Nephron progenitor cell (in vitro differentiated cells): ENCODE measurements around the gene ANAPC16.
"Not testable (repeated sequence)": the region's sequence is repeated elsewhere in the genome, so short reads cannot be mapped to it uniquely, and the experiment has no call there.

Source experiments
- DNase-seq: peaks from one replicate; pipeline ENCODE4 v3.0.0; 2021
- H3K27ac Mint-ChIP-seq: 2 replicates; pipeline ENCODE4 v1.8.0; 2021; ENCODE audit warnings: mild to moderate bottlenecking, moderate library complexity, mixed read lengths
- H3K27me3 Mint-ChIP-seq: 2 replicates; pipeline ENCODE4 v1.8.0; 2021; ENCODE audit warnings: mild to moderate bottlenecking, low read depth, mixed read lengths; ENCODE audit not compliant: poor library complexity
- H3K36me3 Mint-ChIP-seq: 2 replicates; pipeline ENCODE4 v1.8.0; 2021; ENCODE audit warnings: low read depth, mixed read lengths
- H3K4me1 Mint-ChIP-seq: 2 replicates; pipeline ENCODE4 v1.8.0; 2021; ENCODE audit warnings: mixed read lengths
- H3K4me3 Mint-ChIP-seq: 2 replicates; pipeline ENCODE4 v1.8.0; 2021; ENCODE audit warnings: mild to moderate bottlenecking, moderate library complexity, mixed read lengths
- H3K9me3 Mint-ChIP-seq: 2 replicates; pipeline ENCODE4 v1.8.0; 2021; ENCODE audit warnings: mild to moderate bottlenecking, moderate library complexity, mixed read lengths
- CTCF ChIP-seq: fragments of 200-600 bp; sonication (generic); IDR thresholded peaks from 2 replicates; pipeline ENCODE4 v1.5.0; 2021; ENCODE audit warnings: antibody characterized with exemption

The ANAPC16 gene

DNA sequence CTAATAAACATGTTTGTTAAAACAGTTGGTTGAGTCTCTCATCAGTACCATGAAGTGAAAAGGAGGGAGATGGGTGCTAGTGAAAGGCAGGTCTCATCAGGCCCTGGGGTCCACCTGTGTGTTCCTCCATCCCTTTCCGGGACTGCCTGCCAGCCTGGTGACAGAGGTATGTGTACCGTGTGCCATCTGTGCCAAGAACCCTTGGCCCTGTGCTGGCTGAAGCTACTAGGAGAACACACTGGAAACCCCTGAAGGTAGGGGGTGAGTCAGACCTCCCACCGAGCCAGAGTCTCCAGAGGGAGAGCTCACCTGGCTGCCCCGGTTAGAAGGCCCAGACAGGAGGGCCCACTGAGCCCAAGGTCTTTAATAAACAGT is 60.2 kb downstream of the ANAPC16 start:
- Mint-ChIP-seq H3K4me3 (peak overlapping the region; percentile 94), H3K9me3 (no peaks in the 10 kb centered on the region)

GRCh38 chr10:72276421-72277339 is 60.9 kb downstream of the ANAPC16 start:
- H3K27ac Mint-ChIP-seq = peak overlapping the region; percentile 86
- H3K27me3 Mint-ChIP-seq = no peaks in the 10 kb centered on the region
- H3K36me3 Mint-ChIP-seq = peaks cover 20% of the 10 kb centered on the region
- no peak for TF ChIP-seq CTCF
- DNase-seq = no peak
- H3K4me1 Mint-ChIP-seq = peaks cover 51% of the 10 kb centered on the region
- H3K4me3 Mint-ChIP-seq = peak overlapping the region; percentile 94
- H3K9me3 Mint-ChIP-seq = no peaks in the 10 kb centered on the region

More for the DNA sequence above, 60.2 kb downstream of the ANAPC16 start:
- H3K27me3 Mint-ChIP-seq = no peaks in the 10 kb centered on the region
- TF ChIP-seq CTCF = no peak
- no peak for DNase-seq
- peaks cover 57% of the 10 kb centered on the region for H3K4me1 Mint-ChIP-seq
- H3K36me3 Mint-ChIP-seq = peaks cover 20% of the 10 kb centered on the region
- H3K27ac Mint-ChIP-seq = peak overlapping the region; percentile 71

- DNase-seq = no peak
- peaks cover 20% of the 10 kb centered on the region for H3K36me3 Mint-ChIP-seq
- H3K9me3 Mint-ChIP-seq = no peaks in the 10 kb centered on the region
- TF ChIP-seq CTCF = no peak
- peak overlapping the region; percentile 94 for H3K4me3 Mint-ChIP-seq
- peaks cover 43% of the 10 kb centered on the region for H3K4me1 Mint-ChIP-seq
- peak overlapping the region; percentile 86 for H3K27ac Mint-ChIP-seq
- no peaks in the 10 kb centered on the region for H3K27me3 Mint-ChIP-seq
These were observed 61.7 kb downstream of the ANAPC16 start for GRCh38 chr10:72277340-72277995.

DNA sequence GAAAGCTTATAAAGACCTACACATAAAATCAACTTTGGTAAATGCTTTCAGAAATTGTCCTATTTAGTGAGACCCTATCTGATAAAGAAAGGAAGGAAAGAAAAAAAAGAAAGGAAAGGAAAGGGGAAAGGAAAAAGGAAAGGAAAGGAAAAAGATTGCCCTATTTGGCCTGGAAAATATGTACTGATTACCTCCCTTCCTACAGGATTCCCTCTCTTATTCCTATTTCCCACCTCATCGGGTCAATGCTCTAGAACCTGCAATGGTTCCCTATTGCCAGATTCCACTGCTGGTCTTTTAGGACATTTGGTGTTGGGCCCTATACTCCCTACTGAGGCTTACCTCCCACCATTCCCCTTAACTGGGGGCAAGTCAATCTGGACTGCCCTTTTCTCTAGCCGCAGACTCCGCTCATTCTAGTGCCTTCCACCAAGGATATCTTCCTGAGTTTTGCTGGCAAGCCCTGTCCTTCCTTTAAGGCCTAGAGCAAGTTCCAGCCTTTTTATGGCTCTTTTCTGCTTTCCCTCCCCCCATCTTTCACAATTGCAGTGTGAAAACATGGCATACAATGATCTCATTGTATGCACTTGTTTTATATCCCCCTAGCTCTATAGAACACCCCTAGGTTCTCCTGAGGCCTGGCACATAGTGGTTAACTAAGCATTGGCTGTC is 62.3 kb downstream of the ANAPC16 start:
- Mint-ChIP-seq H3K27me3 (no peaks in the 10 kb centered on the region), H3K4me3 (peak overlapping the region; percentile 4), H3K27ac (peak overlapping the region; percentile 36), H3K4me1 (peaks cover 39% of the 10 kb centered on the region), H3K36me3 (peaks cover 20% of the 10 kb centered on the region), H3K9me3 (no peaks in the 10 kb centered on the region)
- no peak for TF ChIP-seq CTCF
- DNase-seq = no peak

DNA sequence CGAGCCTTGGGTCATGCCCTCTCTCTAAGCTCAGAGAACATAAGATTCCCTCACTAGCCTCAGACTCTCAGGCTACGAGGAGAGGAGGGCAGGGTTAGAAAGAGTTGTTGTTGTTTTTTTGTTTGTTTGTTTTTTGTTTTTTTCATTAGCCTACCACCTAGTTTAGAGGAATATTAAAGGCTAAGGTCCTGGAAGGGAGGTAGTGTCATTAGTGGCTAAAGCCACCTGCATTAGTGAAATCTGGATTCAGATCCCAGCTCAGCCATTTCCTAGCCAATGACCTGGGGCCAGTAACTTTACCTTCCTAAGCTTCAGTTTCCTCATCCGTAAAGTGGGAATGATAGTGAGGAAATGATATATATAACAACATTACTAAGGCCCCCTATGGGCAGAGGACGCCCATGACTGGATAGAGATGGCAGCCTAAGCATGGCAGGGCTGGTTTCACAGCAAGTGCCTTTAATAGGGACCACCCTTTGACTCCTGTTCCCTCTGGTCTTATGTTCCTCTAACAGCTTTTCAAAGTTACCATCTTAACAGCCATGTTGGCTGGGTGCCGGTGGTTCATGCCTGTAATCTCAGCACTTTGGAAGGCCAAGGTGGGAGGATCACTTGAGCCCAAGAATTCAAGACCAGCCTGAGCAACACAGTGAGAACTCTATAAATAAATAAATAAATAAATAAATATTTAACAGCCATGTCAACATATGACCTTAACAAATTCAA is 63.0 kb downstream of the ANAPC16 start:
- Mint-ChIP-seq H3K4me3 (no peak overlapping the region), H3K9me3 (no peaks in the 10 kb centered on the region), H3K36me3 (peaks cover 20% of the 10 kb centered on the region), H3K4me1 (peaks cover 39% of the 10 kb centered on the region), H3K27me3 (no peaks in the 10 kb centered on the region), H3K27ac (peak overlapping the region; percentile 36)
- no peak for TF ChIP-seq CTCF
- no peak for DNase-seq

DNA sequence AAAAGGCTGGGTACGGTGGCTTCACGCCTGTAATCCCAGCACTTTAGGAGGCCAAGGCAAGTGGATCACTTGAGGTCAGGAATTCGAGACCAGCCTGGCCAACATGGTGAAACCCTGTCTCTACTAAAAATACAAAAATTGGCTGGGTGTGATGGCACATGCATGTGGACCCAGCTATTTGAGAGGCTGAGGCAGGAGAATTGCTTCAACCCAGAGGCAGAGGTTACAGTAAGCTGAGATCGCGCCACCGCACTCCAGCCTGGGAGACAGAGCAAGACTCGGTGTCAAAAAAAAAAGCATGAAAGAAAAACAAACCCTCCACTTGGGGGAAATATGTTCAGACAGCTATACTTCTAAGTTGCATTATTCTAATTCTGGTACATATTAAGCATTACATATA is 63.8 kb downstream of the ANAPC16 start:
- H3K27me3 Mint-ChIP-seq, H3K9me3 Mint-ChIP-seq, H3K4me3 Mint-ChIP-seq, DNase-seq, H3K27ac Mint-ChIP-seq: not testable (repeated sequence)
- Mint-ChIP-seq H3K36me3 (peaks cover 20% of the 10 kb centered on the region), H3K4me1 (peaks cover 39% of the 10 kb centered on the region)
